Large intestine (tissue), 3 donors: Measurements from ENCODE around the gene SH2D3C. TPM values are rescaled to one million over a fixed set of nuclear protein-coding genes. Genes with fewer than 3 reads are reported as not detected.

Source experiments
- DNase-seq, 2 donors: peaks; one replicate each; pipeline versions ENCODE4 v3.0.0 to v3.0.0-alpha.2; 2013
- H3K27ac ChIP-seq: one replicate; pipeline ENCODE4 v1.5.1; 2013; ENCODE audit warnings: low read length
- H3K27me3 ChIP-seq: 2 replicates; pipeline ENCODE4 v1.6.1; 2013; ENCODE audit warnings: low read length; ENCODE audit not compliant: control insufficient read depth, insufficient read depth
- H3K36me3 ChIP-seq: 2 replicates; pipeline ENCODE4 v1.6.1; 2013; ENCODE audit warnings: low read length; ENCODE audit not compliant: control insufficient read depth, insufficient read depth
- H3K4me1 ChIP-seq: one replicate; pipeline ENCODE4 v1.6.1; 2013; ENCODE audit warnings: low read length; ENCODE audit not compliant: control insufficient read depth, insufficient read depth
- H3K4me3 ChIP-seq: one replicate; pipeline ENCODE4 v1.5.1; 2013; ENCODE audit warnings: low read length
- H3K9me3 ChIP-seq: one replicate; pipeline ENCODE4 v1.6.1; 2013; ENCODE audit warnings: mild to moderate bottlenecking, low read depth, low read length, moderate library complexity; ENCODE audit not compliant: control insufficient read depth
- WGBS: methylation state at CpG from one replicate; pipeline ENCODE4 v1.1.5; 2013; ENCODE audit warnings: low lambda C conversion rate; ENCODE audit not compliant: insufficient coverage; 5-methylcytosine and 5-hydroxymethylcytosine counted together
- polyA plus RNA-seq: library from polyadenylated mRNA; unstranded; fragments of 120-200 nt; gene quantifications from one replicate; pipeline ENCODE4 v1.2.1, GENCODE V29; 2013

Gene SH2D3C
- polyA plus RNA-seq, 1 donor, result 7.4 TPM

- no peak for DNase-seq
- H3K4me1 ChIP-seq, result peaks cover 20% of the 10 kb centered on the region
- H3K4me3 ChIP-seq, result no peak overlapping the region
- H3K36me3 ChIP-seq, result peaks cover 43% of the 10 kb centered on the region
- H3K27ac ChIP-seq, result no peak overlapping the region
- no peaks in the 10 kb centered on the region for H3K9me3 ChIP-seq
- WGBS, result no CpG with 5 or more reads among the region's 17 CpGs
- H3K27me3 ChIP-seq, result no peaks in the 10 kb centered on the region
Observed at GRCh38 chr9:127808347-127809001, 30.0 kb upstream of the SH2D3C start.

- Histone ChIP-seq H3K4me3 (no peak overlapping the region), H3K4me1 (peaks cover 27% of the 10 kb centered on the region)
Observed at GRCh38 chr9:127806871-127807270, 28.4 kb upstream of the SH2D3C start.

DNA sequence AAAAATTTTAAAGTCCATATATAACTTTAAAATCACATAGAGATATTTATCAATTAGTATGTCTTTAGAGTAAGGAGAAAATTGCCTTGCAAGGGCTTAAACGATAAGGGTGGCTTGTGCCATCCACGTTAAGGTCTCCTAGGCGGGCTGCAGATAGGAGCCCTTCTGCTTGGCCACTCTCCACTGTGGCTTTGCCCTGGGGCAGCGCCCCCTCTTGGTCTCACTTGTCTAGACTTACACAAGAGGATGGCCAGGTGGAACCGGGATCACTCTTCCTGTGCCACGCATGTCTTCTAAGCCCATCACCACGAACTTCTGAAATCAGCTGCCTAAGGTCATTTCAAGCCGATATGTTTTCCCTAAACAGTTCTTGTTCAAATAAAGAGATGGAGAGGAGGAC, 27.2 kb upstream of the SH2D3C start:
- DNase-seq, result no peak
- Histone ChIP-seq H3K4me1 (peaks cover 27% of the 10 kb centered on the region), H3K9me3 (no peaks in the 10 kb centered on the region), H3K27ac (no peak overlapping the region), H3K4me3 (no peak overlapping the region), H3K36me3 (peaks cover 31% of the 10 kb centered on the region), H3K27me3 (no peaks in the 10 kb centered on the region)
- WGBS, result 85% methylated on average over 4 of the region's 8 CpGs

More at GRCh38 chr9:127806871-127807270, 28.4 kb upstream of the SH2D3C start:
- H3K9me3 ChIP-seq, result no peaks in the 10 kb centered on the region
- H3K27me3 ChIP-seq, result no peaks in the 10 kb centered on the region
- no CpG with 5 or more reads among the region's 14 CpGs for WGBS
- H3K27ac ChIP-seq, result no peak overlapping the region
- H3K36me3 ChIP-seq, result peaks cover 34% of the 10 kb centered on the region
- DNase-seq, result no peak

DNA sequence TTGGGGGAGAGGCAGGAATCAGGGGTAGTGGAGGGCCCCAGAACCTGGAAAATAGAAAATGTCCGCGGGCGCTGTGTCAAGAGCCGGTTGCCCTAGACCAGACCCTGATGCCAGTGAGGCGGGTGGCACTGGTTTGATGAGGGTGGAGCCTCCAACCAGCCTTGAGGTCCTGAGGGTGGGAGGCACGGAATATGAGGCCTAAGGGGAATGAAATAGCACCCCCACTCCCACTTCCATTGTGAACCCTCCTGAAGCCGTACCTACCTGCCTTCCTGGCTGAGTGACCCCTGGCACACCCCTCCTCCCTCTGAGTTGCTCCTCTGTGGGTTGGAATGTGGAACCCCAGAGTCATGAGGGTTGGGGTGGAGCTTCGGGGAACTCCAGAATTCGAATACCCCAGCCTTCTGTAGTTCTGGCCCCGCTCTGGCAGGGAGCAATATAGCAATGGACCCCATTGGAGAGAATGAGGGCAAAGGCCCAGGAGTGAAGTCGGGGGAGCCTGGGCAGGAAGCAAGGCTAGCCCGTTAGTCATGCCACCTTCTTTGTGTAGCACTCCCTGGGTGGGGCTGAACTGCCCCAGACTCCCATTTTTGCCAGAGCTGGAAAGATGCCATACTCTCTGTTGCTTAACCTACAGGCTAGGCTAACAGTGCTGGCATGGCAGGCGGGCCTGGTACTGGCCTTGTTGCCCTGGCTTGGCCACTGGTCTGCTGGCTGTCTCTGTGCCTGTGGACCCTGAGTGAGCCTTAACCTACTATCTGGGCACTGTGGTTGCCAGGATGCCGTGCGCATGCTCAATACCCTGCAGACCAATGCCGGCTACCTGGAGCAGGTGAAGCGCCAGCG, 25.3 kb upstream of the SH2D3C start:
- peak overlapping the region; percentile 65 for H3K4me3 ChIP-seq
- no peaks in the 10 kb centered on the region for H3K27me3 ChIP-seq
- DNase-seq, result peak in 1 of 2 donors; percentile 59
- H3K36me3 ChIP-seq, result peaks cover 29% of the 10 kb centered on the region
- no peaks in the 10 kb centered on the region for H3K9me3 ChIP-seq
- peaks cover 16% of the 10 kb centered on the region for H3K4me1 ChIP-seq
- WGBS, result no CpG with 5 or more reads among the region's 18 CpGs
- peak overlapping the region; percentile 71 for H3K27ac ChIP-seq

DNA sequence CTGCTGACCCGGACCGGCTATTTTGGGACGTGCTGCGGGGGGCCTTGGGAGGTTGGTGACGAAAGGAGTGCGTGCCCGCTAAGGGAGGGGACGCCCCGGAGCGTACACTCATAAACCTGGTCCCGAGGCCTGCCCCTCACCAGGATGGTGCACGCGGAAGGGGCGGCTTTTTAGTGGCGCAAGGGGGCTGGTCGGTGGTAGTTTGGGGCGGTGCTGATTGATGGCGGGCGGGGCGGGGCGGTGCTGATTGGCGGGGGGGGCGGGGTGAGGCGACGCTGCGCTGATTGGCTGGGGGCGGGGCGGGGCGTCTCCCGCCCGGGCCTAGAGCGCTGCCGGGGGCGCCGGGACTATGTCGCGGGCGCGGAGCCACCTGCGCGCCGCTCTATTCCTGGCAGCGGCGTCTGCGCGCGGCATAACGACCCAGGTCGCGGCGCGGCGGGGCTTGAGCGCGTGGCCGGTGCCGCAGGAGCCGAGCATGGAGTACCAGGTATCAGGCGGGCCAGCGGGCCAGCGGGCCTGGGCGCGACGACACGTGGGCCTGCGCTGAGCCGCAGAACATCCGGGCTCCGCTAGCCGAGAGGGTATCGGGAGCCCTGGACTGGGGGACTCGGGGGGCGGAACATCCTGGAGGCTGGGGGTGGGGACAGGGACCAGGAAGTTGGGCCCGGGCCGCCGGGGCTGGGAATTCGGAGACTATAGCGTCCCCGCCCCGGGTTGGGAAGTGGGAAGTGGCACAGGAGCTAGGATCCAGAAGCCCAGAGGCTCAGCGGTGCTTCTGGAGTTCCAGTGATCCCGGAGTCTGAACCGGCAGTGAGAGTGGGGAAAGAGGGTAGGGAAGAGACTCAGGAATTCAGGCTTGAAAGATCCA, 24.3 kb upstream of the SH2D3C start, which contains the start of gene FPGS:
Gene FPGS, plus strand, starts transcription at position 307 of the 868 bp plus-strand sequence. Its CDS starts 43 bp downstream, at position 350.
- H3K27me3 ChIP-seq, result no peaks in the 10 kb centered on the region
- H3K27ac ChIP-seq, result peak within 1 kb of the TSS; percentile 71
- H3K4me3 ChIP-seq, result peak within 1 kb of the TSS; percentile 65
- WGBS, result 0% methylated on average over 2 of the region's 83 CpGs
- peak; percentile 82 to 94 for DNase-seq
- H3K4me1 ChIP-seq, result peaks cover 20% of the 10 kb centered on the region
- H3K36me3 ChIP-seq, result peaks cover 21% of the 10 kb centered on the region
- H3K9me3 ChIP-seq, result no peaks in the 10 kb centered on the region

DNA sequence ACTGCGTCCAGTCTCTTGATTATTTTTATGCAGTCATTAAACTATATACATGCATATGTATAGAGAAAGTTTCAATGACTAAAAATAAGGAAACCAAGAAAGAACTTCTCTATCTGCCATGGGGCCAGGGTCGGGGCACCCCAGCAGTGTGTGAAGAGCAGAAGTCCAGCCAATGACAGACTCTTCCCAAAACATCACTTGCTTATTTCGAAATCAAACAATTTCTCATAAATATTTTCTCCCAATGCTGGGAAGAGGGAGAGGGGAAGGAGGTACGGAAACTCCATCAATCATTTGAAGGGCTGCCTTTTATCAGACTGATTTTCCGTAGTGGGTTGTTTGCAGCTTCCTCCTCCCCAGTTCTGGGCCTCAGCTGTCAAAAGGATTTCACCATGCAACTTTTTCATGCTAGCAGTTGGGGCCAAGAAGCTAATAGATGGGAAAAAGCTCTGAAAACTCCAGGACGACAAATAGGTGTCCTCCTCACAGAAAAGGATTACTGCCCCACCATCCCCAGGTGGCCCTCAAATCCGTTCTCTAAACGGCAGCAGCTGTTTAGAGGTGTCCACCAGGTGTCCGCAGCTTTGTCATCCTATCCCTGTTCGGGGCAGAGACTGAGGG, 23.6 kb upstream of the SH2D3C start:
- peak overlapping the region; percentile 65 for H3K4me3 ChIP-seq
- H3K4me1 ChIP-seq, result peaks cover 20% of the 10 kb centered on the region
- H3K9me3 ChIP-seq, result no peaks in the 10 kb centered on the region
- H3K27ac ChIP-seq, result peak overlapping the region; percentile 40
- no peak for DNase-seq
- no CpG with 5 or more reads among the region's 10 CpGs for WGBS
- H3K36me3 ChIP-seq, result peaks cover 13% of the 10 kb centered on the region
- H3K27me3 ChIP-seq, result no peaks in the 10 kb centered on the region

- H3K4me1 ChIP-seq, result peaks cover 7% of the 10 kb centered on the region
- H3K27ac ChIP-seq, result no peak overlapping the region
- H3K36me3 ChIP-seq, result peaks cover 14% of the 10 kb centered on the region
- H3K9me3 ChIP-seq, result no peaks in the 10 kb centered on the region
- DNase-seq, result no peak
- 100% methylated on average over 1 of the region's 11 CpGs for WGBS
- H3K27me3 ChIP-seq, result no peaks in the 10 kb centered on the region
- H3K4me3 ChIP-seq, result no peak overlapping the region
Observed at GRCh38 chr9:127796852-127797370, 18.4 kb upstream of the SH2D3C start.

DNA sequence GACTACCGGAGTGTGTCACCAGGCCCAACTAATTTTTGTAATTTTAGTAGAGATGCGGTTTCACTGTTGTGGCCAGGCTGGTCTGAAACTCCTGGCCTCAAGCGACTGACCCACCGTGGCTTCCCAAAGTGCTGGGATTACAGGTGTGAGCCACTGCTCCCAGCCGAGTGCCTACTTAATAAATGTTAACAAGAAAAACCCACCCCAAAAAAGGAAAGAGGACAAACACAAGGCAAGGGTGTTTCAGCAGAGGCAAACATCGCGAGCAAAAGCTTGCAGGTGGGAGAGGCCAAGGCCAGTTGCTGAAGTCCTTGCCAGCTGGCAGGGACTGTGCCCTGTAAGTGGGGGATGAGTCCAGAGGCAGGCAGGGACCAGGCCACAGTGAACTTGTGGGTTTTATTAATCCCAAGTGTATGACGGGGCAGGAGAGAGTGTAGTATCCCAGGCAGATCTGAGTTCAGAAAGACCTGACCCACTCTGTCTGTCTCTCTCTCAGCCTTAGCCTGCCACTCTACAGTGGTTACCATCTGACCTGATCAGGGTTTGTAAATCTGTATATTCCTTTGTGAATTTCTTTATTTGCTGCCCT, 17.9 kb upstream of the SH2D3C start:
- H3K4me3 ChIP-seq, result no peak overlapping the region
- peaks cover 18% of the 10 kb centered on the region for H3K36me3 ChIP-seq
- no peaks in the 10 kb centered on the region for H3K27me3 ChIP-seq
- H3K9me3 ChIP-seq, result no peaks in the 10 kb centered on the region
- DNase-seq, result no peak
- peaks cover 6% of the 10 kb centered on the region for H3K4me1 ChIP-seq
- H3K27ac ChIP-seq, result no peak overlapping the region
- WGBS, result no CpG with 5 or more reads among the region's 8 CpGs

DNA sequence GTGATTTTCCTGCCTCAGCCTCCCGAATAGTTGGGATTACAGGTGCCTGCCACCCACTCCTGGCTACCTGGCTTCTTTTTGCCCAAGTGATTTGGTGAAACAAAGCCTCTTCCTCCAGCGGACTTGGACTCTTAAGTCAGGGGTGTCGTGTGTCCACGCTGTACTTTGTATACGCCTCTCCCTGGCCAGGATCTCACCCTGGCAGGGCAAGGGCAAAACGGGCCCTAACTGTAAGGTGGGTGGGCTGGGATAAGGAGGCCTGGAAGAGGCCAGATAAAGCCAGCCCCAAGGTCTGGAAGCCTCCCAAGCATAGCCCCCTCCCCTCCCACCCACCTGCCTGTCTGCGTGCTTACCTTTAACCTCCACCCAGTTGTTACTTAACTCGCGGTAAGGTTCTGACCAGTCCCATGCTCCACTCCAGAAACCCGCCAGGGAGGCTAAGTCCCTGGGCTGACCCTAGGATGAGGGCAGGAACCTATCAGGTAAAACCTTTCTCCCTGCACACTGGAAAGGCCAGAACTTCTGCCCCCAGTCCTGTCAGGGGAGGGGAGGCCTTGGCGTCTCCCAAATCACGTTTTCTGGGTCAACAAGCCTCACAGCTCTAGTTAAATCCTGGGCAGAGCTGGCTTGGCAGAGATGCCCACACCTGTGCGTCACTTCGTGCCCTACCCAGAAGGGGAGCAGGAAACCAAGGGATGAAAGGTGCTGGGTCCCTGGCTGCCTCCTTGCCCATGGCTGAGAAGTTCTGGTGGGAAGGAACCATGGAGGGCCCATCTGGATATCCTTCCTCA, 15.7 kb upstream of the SH2D3C start:
- H3K4me1 ChIP-seq, result peaks cover 6% of the 10 kb centered on the region
- H3K27me3 ChIP-seq, result no peaks in the 10 kb centered on the region
- H3K4me3 ChIP-seq, result no peak overlapping the region
- no peak for DNase-seq
- no peaks in the 10 kb centered on the region for H3K9me3 ChIP-seq
- WGBS, result no CpG with 5 or more reads among the region's 14 CpGs
- no peak overlapping the region for H3K27ac ChIP-seq
- peaks cover 39% of the 10 kb centered on the region for H3K36me3 ChIP-seq
